NCI-H2171 (cell line): Measurements from ENCODE around the gene GLI1.
"Not testable (repeated sequence)": the region's sequence is repeated elsewhere in the genome, so short reads cannot be mapped to it uniquely, and the experiment has no call there.

Experiments used
- DNase-seq: peaks from one replicate; lab custom pipeline; 2025; lab: John Stamatoyannopoulos, UW

Gene GLI1

DNA sequence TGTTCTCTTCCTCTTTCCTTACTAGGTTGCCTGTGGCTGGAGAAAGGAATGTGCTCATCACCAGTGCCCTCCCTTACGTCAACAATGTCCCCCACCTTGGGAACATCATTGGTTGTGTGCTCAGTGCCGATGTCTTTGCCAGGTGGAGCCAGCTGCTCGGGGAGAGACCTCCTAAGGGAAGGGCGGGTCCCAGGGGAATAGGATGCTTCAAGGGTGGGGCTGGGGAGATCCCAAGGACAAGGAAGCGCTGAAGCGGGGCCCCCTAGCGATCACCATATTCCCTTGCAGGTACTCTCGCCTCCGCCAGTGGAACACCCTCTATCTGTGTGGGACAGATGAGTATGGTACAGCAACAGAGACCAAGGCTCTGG is 38.5 kb downstream of the GLI1 start:
- DNase-seq = no peak

DNA sequence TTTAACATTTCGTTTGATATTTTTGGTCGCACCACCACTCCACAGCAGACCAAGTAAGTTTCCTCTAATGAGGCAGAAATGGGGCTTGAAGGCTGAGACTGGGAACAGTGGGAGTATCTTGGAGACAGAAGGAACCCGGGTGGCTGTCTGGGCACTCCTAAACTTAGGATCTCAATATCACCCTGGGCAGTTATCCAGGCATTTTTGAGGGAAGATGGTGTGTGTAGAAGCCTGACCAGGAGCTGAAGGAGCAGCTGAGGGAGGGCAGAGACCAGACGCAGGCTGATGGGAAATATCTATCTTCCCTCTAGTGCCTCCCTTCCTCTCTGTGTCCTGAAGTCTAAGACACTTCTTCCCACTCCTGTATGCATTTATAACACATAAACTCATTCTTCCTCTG is 39.0 kb downstream of the GLI1 start:
- no peak for DNase-seq

- no peak for DNase-seq
Measured at GRCh38 chr12:57500213-57500612, 40.6 kb downstream of the GLI1 start.

DNA sequence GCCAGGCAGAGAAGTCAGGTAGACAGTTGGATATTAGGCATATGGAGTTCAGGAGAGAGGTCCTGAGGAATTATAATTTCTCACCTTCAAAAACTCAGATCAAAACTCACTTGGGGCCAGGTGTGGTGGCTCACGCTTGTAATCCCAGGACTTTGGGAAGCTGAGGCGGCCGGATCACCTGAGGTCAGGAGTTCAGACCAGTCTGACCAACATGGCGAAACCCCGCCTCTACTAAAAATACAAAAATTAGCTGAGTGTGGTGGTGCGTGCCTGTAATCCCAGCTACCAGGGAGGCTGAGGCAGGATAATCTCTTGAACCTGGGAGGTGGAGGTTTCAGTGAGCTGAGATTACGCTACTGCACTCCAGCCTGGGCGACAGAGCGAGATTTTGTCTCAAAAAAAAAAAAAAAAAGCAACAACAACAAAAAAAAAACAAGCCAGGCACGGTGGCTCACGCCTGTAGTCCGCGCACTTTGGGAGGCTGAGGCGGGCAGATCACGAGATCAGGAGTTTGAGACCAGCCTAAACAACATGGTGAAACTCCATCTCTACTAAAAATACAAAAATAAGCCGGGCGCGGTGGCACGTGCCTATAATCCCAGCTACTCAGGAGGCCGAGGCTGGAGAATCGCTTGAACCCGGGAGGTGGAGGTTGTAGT is 42.9 kb downstream of the GLI1 start:
- not testable (repeated sequence) for DNase-seq

DNA sequence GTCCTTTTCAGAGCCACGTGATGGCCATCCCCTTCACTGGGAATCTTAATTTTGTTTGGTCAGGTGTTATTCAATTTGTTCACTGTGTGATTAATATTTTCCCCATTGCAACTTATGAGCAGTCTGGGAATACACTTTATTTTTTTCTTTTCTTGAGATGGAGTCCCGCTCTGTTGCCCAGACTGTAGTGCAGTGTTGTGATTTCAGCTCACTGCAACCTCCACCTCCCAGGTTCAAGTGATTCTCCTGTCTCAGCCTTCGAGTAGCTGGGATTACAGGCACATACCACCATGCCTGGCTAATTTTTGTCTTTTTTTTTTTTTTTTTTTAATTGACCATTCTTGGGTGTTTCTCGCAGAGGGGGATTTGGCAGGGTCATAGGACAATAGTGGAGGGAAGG is 47.0 kb downstream of the GLI1 start:
- DNase-seq = not testable (repeated sequence)

- DNase-seq = not testable (repeated sequence)
Measured at GRCh38 chr12:57507796-57508195, 48.2 kb downstream of the GLI1 start.

- DNase-seq = no peak
Measured at GRCh38 chr12:57511161-57511560, 51.6 kb downstream of the GLI1 start.

DNA sequence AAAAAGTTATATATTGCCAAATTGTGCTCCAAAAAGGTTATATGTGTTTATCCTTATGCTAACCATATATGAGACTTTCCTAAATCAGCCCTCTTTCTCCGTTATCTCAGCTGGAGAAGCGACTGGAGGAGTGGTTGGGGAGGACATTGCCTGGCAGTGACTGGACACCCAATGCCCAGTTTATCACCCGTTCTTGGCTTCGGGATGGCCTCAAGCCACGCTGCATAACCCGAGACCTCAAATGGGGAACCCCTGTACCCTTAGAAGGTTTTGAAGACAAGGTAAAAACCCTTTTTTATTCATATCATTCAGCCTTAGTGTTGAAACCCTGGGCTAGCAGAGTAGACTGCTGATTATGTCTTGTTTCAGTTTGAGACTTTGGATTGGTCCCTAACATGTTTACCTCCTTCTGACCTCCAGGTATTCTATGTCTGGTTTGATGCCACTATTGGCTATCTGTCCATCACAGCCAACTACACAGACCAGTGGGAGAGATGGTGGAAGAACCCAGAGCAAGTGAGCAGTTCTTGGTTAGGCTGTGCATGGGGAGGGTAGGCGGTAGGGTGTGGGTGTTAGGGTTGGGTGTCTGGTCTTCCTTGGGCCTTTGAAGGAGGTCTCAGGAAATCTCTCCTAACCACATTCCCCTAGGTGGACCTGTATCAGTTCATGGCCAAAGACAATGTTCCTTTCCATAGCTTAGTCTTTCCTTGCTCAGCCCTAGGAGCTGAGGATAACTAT is 52.2 kb downstream of the GLI1 start:
- DNase-seq = no peak

- DNase-seq = no peak
Measured at GRCh38 chr12:57512665-57513064, 53.1 kb downstream of the GLI1 start.

- DNase-seq = no peak
Measured at GRCh38 chr12:57513266-57513665, 53.7 kb downstream of the GLI1 start.

DNA sequence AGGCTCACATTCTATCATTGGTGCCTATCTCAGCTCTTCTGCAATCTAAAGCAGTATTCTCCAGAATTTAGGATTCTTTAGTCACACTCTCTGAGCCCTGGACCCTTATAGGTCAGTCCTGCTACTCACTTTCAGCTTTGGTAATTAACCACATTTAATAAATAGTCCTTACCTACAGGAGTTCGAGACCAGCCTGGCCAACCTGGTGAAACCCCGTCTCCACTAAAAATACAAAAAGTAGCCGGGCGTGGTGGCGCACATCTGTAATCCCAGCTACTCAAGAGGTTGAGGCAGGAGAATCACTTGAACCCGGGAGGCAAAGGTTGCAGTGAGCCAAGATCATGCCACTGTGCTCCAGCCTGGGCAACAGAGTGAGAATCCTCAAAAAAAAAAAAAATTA is 54.1 kb downstream of the GLI1 start:
- DNase-seq = not testable (repeated sequence)

GRCh38 chr12:57514246-57514645 is 54.7 kb downstream of the GLI1 start:
- DNase-seq = not testable (repeated sequence)

- no peak for DNase-seq
Measured at GRCh38 chr12:57514720-57515407, 55.3 kb downstream of the GLI1 start.

- no peak for DNase-seq
Measured at GRCh38 chr12:57515408-57515933, 55.9 kb downstream of the GLI1 start.

GRCh38 chr12:57515934-57516541 is 56.5 kb downstream of the GLI1 start:
- DNase-seq = no peak

GRCh38 chr12:57516617-57517153 is 57.1 kb downstream of the GLI1 start:
- DNase-seq = no peak

DNA sequence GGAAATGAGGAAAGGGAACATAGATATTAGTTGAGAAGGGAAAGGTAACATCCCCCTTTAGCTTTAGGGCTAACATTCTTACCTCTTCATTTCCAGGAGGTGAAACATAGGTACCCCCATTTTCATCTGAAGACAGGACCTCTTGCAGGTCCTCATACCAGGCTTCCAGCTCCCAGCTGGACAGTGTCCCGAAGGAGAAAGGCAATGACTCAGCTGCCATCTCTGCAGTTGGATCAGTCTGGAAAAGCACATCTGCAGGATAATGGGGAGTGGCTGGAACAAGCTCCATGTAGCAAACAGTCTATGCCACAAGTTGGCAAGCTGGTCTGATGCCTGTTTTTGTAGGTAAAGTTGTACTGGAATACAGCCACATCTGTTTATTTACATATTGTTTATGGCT is 57.6 kb downstream of the GLI1 start:
- no peak for DNase-seq

- DNase-seq = not testable (repeated sequence)
Measured at GRCh38 chr12:57517718-57518117, 58.1 kb downstream of the GLI1 start.

- DNase-seq = no peak
Measured at GRCh38 chr12:57518176-57518919, 58.8 kb downstream of the GLI1 start.

- DNase-seq = no peak
Measured at GRCh38 chr12:57518920-57519795, 59.6 kb downstream of the GLI1 start.

DNA sequence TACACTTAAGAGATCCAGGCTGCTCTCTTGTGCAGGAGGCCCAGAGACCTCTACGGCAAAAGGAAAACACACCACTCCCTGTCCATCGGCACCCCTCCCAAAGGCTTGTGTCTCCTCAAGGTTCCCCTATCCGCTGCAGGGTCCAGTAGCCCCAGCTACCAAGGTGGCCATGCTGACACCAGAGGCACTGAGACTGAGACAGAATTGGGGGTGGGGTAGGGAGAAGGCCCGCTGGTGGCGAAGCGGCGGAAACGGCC is 60.1 kb downstream of the GLI1 start:
- DNase-seq = no peak
